ENCODE data around the gene ENTPD6. TPM values are rescaled to one million over a fixed set of nuclear protein-coding genes. Genes with fewer than 3 reads are reported as not detected.

ENTPD6 gene
- total RNA-seq, 1 donor from 2014 or later: 191 TPM

DNA sequence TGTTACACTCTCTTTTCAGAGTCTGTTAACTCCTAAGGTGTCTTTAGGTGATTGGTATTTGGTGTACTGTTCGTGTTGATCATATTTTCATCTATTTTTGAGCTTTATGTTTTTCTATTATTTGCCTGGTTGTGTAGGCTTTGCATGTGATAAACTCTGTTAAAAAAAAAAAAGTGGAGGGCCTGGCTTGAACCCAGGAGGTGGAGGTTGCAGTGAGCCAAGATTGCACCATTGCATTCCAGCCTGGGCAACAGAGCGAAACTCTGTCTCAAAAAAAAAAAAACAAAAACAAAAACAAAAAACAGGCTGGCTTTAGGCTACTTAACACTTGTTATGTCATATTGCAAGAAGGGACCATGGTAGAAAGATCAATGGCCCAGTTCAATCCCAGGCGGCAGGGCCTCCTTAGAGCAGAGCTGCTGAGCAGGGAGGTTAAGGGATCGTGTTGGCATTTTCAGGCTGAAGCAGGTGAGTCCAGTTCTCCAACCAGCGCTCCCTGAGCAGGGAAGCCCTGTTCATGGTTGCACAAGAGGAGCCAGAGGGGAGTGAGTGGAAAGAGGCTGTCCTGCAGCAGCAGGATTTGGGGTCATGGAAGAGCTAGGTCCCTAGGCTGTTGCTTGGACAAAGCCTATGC is 60.8 kb downstream of the ENTPD6 start:
- peaks cover 31% of the 10 kb centered on the region for H3K4me1 Mint-ChIP-seq (ENCODE audit: low read depth, unreplicated experiment)
- no peak overlapping the region for H3K27ac Mint-ChIP-seq (ENCODE audit: unreplicated experiment)
- H3K9me3 Mint-ChIP-seq (ENCODE audit: unreplicated experiment): peaks cover 15% of the 10 kb centered on the region
- no peak for DNase-seq
- H3K36me3 Mint-ChIP-seq (ENCODE audit: unreplicated experiment): peaks cover 20% of the 10 kb centered on the region
- peak overlapping the region; percentile 28 for H3K4me3 Mint-ChIP-seq (ENCODE audit: unreplicated experiment)
- H3K27me3 Mint-ChIP-seq (ENCODE audit: unreplicated experiment): peaks cover 3% of the 10 kb centered on the region
- TF ChIP-seq, protein P1, sequence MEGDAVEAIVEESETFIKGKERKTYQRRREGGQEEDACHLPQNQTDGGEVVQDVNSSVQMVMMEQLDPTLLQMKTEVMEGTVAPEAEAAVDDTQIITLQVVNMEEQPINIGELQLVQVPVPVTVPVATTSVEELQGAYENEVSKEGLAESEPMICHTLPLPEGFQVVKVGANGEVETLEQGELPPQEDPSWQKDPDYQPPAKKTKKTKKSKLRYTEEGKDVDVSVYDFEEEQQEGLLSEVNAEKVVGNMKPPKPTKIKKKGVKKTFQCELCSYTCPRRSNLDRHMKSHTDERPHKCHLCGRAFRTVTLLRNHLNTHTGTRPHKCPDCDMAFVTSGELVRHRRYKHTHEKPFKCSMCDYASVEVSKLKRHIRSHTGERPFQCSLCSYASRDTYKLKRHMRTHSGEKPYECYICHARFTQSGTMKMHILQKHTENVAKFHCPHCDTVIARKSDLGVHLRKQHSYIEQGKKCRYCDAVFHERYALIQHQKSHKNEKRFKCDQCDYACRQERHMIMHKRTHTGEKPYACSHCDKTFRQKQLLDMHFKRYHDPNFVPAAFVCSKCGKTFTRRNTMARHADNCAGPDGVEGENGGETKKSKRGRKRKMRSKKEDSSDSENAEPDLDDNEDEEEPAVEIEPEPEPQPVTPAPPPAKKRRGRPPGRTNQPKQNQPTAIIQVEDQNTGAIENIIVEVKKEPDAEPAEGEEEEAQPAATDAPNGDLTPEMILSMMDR (IDR thresholded peaks at IDR 0.05; ENCODE audit: partially characterized antibody, unreplicated experiment): no peak

DNA sequence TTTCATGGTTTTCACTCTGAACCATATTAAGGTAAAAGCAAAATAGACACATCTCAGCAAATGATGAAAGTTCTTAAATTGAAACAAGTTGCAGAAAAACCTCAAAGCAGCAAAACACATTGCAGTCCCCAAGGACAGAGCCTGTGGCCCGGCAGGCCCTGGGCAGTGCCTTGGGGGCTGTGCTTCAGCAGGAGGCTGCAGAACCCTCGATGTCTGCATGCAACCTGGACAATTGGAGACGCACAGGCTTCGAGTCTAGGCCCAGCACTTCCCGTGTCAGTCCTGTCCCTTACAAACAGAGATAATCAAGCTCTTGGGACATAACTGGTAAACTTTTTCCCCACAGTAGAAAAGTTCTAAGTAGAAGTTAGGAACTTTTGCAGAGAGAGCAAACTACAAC is 61.6 kb downstream of the ENTPD6 start:
- DNase-seq: no peak
- H3K4me1 Mint-ChIP-seq (ENCODE audit: low read depth, unreplicated experiment): peaks cover 23% of the 10 kb centered on the region
- H3K4me3 Mint-ChIP-seq (ENCODE audit: unreplicated experiment): no peak overlapping the region
- TF ChIP-seq, protein P1 (IDR thresholded peaks at IDR 0.05; ENCODE audit: partially characterized antibody, unreplicated experiment): no peak
- H3K9me3 Mint-ChIP-seq (ENCODE audit: unreplicated experiment): peaks cover 18% of the 10 kb centered on the region
- peaks cover 28% of the 10 kb centered on the region for H3K36me3 Mint-ChIP-seq (ENCODE audit: unreplicated experiment)
- H3K27me3 Mint-ChIP-seq (ENCODE audit: unreplicated experiment): peaks cover 3% of the 10 kb centered on the region
- H3K27ac Mint-ChIP-seq (ENCODE audit: unreplicated experiment): no peak overlapping the region

DNA sequence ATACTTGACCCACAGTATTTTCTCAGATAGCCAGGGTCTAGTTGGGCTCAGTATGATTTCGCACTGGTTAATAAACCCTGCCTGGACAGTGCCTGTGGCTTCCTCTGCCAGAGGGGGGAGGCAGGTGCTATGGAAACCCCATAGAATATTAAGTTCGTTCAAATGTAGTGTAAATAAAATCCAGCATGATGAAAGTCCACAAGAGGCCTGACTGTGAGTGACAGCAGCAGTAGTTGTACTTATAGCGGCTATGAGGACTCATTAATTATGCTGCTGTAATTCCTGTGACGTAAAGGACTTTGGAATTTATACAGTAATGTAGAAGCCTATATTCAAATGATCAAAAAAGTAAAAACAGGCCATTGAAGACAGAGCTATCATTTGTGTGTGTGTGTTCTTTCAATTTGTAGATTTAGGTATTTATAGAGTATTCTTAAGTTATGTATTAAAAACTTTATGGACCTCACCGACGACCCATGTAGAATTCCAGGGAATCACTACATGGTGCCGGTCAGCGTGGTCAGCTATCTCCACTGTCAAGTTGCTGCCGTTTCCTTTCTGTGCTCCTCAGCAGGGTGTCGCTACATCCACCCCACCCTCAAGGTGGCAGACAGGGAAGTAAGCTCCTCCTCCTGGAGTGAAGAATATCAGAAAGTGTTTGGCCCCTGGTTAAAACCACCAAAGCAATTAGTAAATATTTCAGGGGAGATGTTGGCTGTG is 62.4 kb downstream of the ENTPD6 start:
- H3K9me3 Mint-ChIP-seq (ENCODE audit: unreplicated experiment): peaks cover 18% of the 10 kb centered on the region
- TF ChIP-seq, protein P1 (IDR thresholded peaks at IDR 0.05; ENCODE audit: partially characterized antibody, unreplicated experiment): no peak
- no peak for DNase-seq
- H3K36me3 Mint-ChIP-seq (ENCODE audit: unreplicated experiment): peaks cover 32% of the 10 kb centered on the region
- peaks cover 3% of the 10 kb centered on the region for H3K27me3 Mint-ChIP-seq (ENCODE audit: unreplicated experiment)
- no peak overlapping the region for H3K4me3 Mint-ChIP-seq (ENCODE audit: unreplicated experiment)
- H3K4me1 Mint-ChIP-seq (ENCODE audit: low read depth, unreplicated experiment): peaks cover 15% of the 10 kb centered on the region
- no peak overlapping the region for H3K27ac Mint-ChIP-seq (ENCODE audit: unreplicated experiment)

- Mint-ChIP-seq H3K4me3 (ENCODE audit: unreplicated experiment) (no peak overlapping the region), H3K9me3 (ENCODE audit: unreplicated experiment) (peaks cover 18% of the 10 kb centered on the region), H3K27me3 (ENCODE audit: unreplicated experiment) (peaks cover 3% of the 10 kb centered on the region), H3K36me3 (ENCODE audit: unreplicated experiment) (peaks cover 38% of the 10 kb centered on the region), H3K4me1 (ENCODE audit: low read depth, unreplicated experiment) (peaks cover 14% of the 10 kb centered on the region), H3K27ac (ENCODE audit: unreplicated experiment) (no peak overlapping the region)
- TF ChIP-seq, protein P1 (IDR thresholded peaks at IDR 0.05; ENCODE audit: partially characterized antibody, unreplicated experiment): no peak
- DNase-seq: no peak
These were observed 62.9 kb downstream of the ENTPD6 start for GRCh38 chr20:25258476-25258805.

DNA sequence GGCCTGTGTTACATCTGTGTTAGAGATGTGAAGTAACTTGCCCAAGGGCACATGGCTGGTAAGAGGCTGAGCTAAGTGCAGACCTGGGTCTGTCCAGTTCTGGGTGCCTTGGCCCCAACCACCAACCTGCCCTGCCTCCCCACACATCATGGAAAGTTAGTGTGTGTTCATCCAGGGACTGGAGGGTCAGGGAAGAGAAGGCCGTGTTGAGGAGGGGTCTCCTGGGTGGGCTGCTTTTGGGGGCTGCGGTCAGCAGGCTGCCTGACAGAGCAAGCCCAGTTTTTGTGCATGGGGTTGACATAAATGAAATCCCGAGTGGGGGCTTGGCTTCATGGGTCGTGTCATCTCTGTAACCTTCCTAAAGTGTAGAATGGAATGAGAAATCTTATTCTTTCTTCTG is 63.3 kb downstream of the ENTPD6 start:
- Mint-ChIP-seq H3K27me3 (ENCODE audit: unreplicated experiment) (peaks cover 3% of the 10 kb centered on the region), H3K9me3 (ENCODE audit: unreplicated experiment) (peaks cover 18% of the 10 kb centered on the region), H3K36me3 (ENCODE audit: unreplicated experiment) (peaks cover 38% of the 10 kb centered on the region), H3K4me1 (ENCODE audit: low read depth, unreplicated experiment) (peaks cover 11% of the 10 kb centered on the region), H3K27ac (ENCODE audit: unreplicated experiment) (no peak overlapping the region), H3K4me3 (ENCODE audit: unreplicated experiment) (no peak overlapping the region)
- no peak for DNase-seq
- TF ChIP-seq, protein P1 (IDR thresholded peaks at IDR 0.05; ENCODE audit: partially characterized antibody, unreplicated experiment): no peak
